HepG2 (cell line): ENCODE data around the gene STAT6. TPM values are rescaled to one million over a fixed set of nuclear protein-coding genes. Genes with fewer than 3 reads are reported as not detected.

Experiments
- ATAC-seq: fragments of 200-7000 bp; cut with Tn5 transposase; 3 replicates; pipeline ENCODE4 v1.9.1; 2020; ENCODE audit warnings: mild to moderate bottlenecking, moderate library complexity
- BruUV-seq: library from RNA; stranded (reverse); fragments of 400-500 nt; replicated peaks from 2 replicates; lab custom pipeline; 2021; lab: Mats Ljungman, UMichigan
- CTCF ChIA-PET: fragments of 300-600 bp; formaldehyde crosslinking; extraction: SDS; loops from one replicate; lab custom pipeline; 2021; ENCODE audit warnings: low total read pairs, inconsistent platforms, low intra/inter-chr PET ratio; lab: Yijun Ruan, JAX
- POLR2A ChIA-PET: fragments of 350-600 bp; sonication (Branson Sonifier 250); formaldehyde crosslinking; loops from one replicate; lab custom pipeline; 2020; ENCODE audit warnings: antibody characterized with exemption, inconsistent platforms; lab: Yijun Ruan, JAX
- DNase-seq: peaks from one replicate; pipeline ENCODE4 v3.0.0-alpha.2; 2015; ENCODE audit warnings: low spot score
- FAIRE-seq: peaks from 3 replicates; lab custom pipeline; 2011; peaks lifted over from hg19 to GRCh38; lab: Jason Lieb, UNC
- H2AFZ ChIP-seq: one replicate; pipeline ENCODE4 v1.6.1; 2011; ENCODE audit warnings: low read length, inconsistent platforms
- H3K27ac ChIP-seq: fragments of 300-600 bp; 3 replicates; pipeline ENCODE4 v1.8.0; 2011; ENCODE audit warnings: mixed run types, mild to moderate bottlenecking, mixed read lengths, low read length, inconsistent platforms; ENCODE audit not compliant: insufficient read depth; ENCODE audit errors: extremely low read length
- H3K27me3 ChIP-seq, 2 experiments: fragments of 200-600 bp in 1 of 2; 2 replicates in 1 of 2; 3 replicates in 1 of 2; pipeline versions ENCODE4 v1.6.0 to v1.8.0; 2011; ENCODE audit warnings: low read length in 2 of 2, mild to moderate bottlenecking in 2 of 2, moderate library complexity in 2 of 2, inconsistent platforms in 1 of 2; ENCODE audit not compliant: insufficient read depth in 2 of 2, control insufficient read depth in 1 of 2
- H3K36me3 ChIP-seq, 2 experiments: fragments of 200-600 bp in 1 of 2; replicated peaks in 1 of 2; 2 replicates in 1 of 2; 3 replicates in 1 of 2; pipeline versions ENCODE4 v1.5.1 to v1.8.0; 2011; ENCODE audit warnings: low read length in 2 of 2, inconsistent platforms in 1 of 2; ENCODE audit not compliant: insufficient read depth in 2 of 2, control insufficient read depth in 1 of 2
- H3K4me1 ChIP-seq: 2 replicates; pipeline ENCODE4 v1.5.1; 2012; ENCODE audit warnings: low read length, inconsistent platforms; ENCODE audit not compliant: insufficient read depth
- H3K4me2 ChIP-seq: 2 replicates; pipeline ENCODE4 v1.6.0; 2011; ENCODE audit warnings: low read depth, low read length, inconsistent platforms
- H3K4me3 ChIP-seq, 3 experiments: fragments of 200-600 bp in 1 of 3; sonication (generic), shearing (Covaris generic) in 1 of 3; replicated peaks in 1 of 3; 2 replicates each; pipeline ENCODE4 v1.5.1; 2011 to 2016; ENCODE audit warnings: low read length in 3 of 3, inconsistent platforms in 2 of 3, low read depth in 2 of 3, mild to moderate bottlenecking in 2 of 3, control low read depth in 1 of 3, mixed read lengths in 1 of 3; ENCODE audit not compliant: insufficient read depth in 1 of 3
- H3K79me2 ChIP-seq: one replicate; pipeline ENCODE4 v1.6.1; 2011; ENCODE audit warnings: low read length, inconsistent platforms; ENCODE audit not compliant: insufficient read depth
- H3K9ac ChIP-seq: 2 replicates; pipeline ENCODE4 v1.6.0; 2011; ENCODE audit warnings: mild to moderate bottlenecking, low read depth, low read length, inconsistent platforms; ENCODE audit not compliant: insufficient read depth
- H3K9me3 ChIP-seq: 2 replicates; pipeline ENCODE4 v1.5.1; 2012; ENCODE audit warnings: mild to moderate bottlenecking, low read length
- H4K20me1 ChIP-seq: 2 replicates; pipeline ENCODE4 v1.6.0; 2011; ENCODE audit warnings: inconsistent platforms, mild to moderate bottlenecking, low read length, moderate library complexity; ENCODE audit not compliant: insufficient read depth
- FOXJ3 ChIP-seq: sonication (generic); formaldehyde crosslinking; IDR thresholded peaks from 2 replicates; pipeline ENCODE4 v1.4.0; 2020; ENCODE audit warnings: missing genetic modification reagents, mild to moderate bottlenecking, borderline replicate concordance
- GFI1 ChIP-seq: sonication (generic); formaldehyde crosslinking; IDR thresholded peaks from 2 replicates; pipeline ENCODE4 v1.5.0; 2020; ENCODE audit warnings: missing genetic modification reagents, mild to moderate bottlenecking, borderline replicate concordance
- MTF2 ChIP-seq: sonication (generic); formaldehyde crosslinking; IDR thresholded peaks from 2 replicates; pipeline ENCODE4 v1.5.0; 2020; ENCODE audit warnings: missing genetic modification reagents, borderline replicate concordance
- PATZ1 ChIP-seq: sonication (generic); formaldehyde crosslinking; IDR thresholded peaks from 2 replicates; pipeline ENCODE4 v1.4.0; 2020; ENCODE audit warnings: missing genetic modification reagents
- RFX1 ChIP-seq: fragments of 450-650 bp; IDR thresholded peaks from 2 replicates; pipeline ENCODE4 v1.6.1; 2017
- SAP130 ChIP-seq: IDR thresholded peaks from 2 replicates; pipeline ENCODE4 v1.6.1; 2016; ENCODE audit warnings: low read depth
- SNAI1 ChIP-seq: sonication (generic); formaldehyde crosslinking; IDR thresholded peaks from 2 replicates; pipeline ENCODE4 v1.5.0; 2020; ENCODE audit warnings: mild to moderate bottlenecking, missing genetic modification reagents, borderline replicate concordance
- SRSF1 ChIP-seq: fragments of 200-400 bp; formaldehyde crosslinking; optimal IDR thresholded peaks from 2 replicates; pipeline ENCODE3; 2017; ENCODE audit warnings: mild to moderate bottlenecking, low read depth, low read length, moderate library complexity
- TEAD3 ChIP-seq: optimal IDR thresholded peaks from 2 replicates; pipeline ENCODE3; 2016; ENCODE audit warnings: borderline replicate concordance
- UBTF ChIP-seq: sonication (generic); formaldehyde crosslinking; IDR thresholded peaks from 2 replicates; pipeline ENCODE4 v1.4.0; 2020; ENCODE audit warnings: mild to moderate bottlenecking, missing genetic modification reagents
- ZBTB7B ChIP-seq: sonication (generic); formaldehyde crosslinking; IDR thresholded peaks from 2 replicates; pipeline ENCODE4 v1.4.0; 2020; ENCODE audit warnings: missing genetic modification reagents
- ZFY ChIP-seq: sonication (generic); formaldehyde crosslinking; IDR thresholded peaks from 2 replicates; pipeline ENCODE4 v1.4.0; 2020; ENCODE audit warnings: missing genetic modification reagents
- ZNF687 ChIP-seq: sonication (generic); formaldehyde crosslinking; IDR thresholded peaks from 2 replicates; pipeline ENCODE4 v1.5.1; 2020; ENCODE audit warnings: mild to moderate bottlenecking, missing genetic modification reagents, moderate library complexity
- WGBS: methylation state at CpG from one replicate; pipeline ENCODE4 v1.1.6; 2017; ENCODE audit warnings: low lambda C conversion rate; 5-methylcytosine and 5-hydroxymethylcytosine counted together
- in situ Hi-C: cut with HindIII; loops from 2 replicates; pipeline ENCODE4 v1.10.0; 2017; ENCODE audit warnings: low pct_unique_long_range_greater_than_20kb; ENCODE audit not compliant: extremely low pct_ligation_motif_present
- intact Hi-C: fragments of 100-400 bp; cut with micrococcal nuclease; formaldehyde crosslinking; loops from one replicate; pipeline ENCODE4 v1.10.0; 2022; ENCODE audit not compliant: unreplicated experiment
- polyA plus RNA-seq, 8 experiments: library from polyadenylated mRNA; depleted of rRNA in 3 of 8; stranded (reverse) in 7 of 8; unstranded in 1 of 8; fragments of >200 nt; fragmentation: Illumina TruSeq in 4 of 8; extraction: Trizol in 4 of 8; gene quantifications; 2 replicates each; pipeline versions ENCODE4 v1.2.1 to v1.2.3, GENCODE V29; 2011 to 2016; ENCODE audit warnings: low read depth in 4 of 8, missing spikeins in 1 of 8, mixed read lengths in 1 of 8; ENCODE audit not compliant: insufficient read depth in 1 of 8
- total RNA-seq, 5 experiments: library from RNA; depleted of rRNA; stranded (reverse); fragments of >200 nt; fragmentation: Illumina TruSeq; extraction: Trizol; gene quantifications; 2 replicates each; pipeline ENCODE4 v1.2.3, GENCODE V29; 2016; ENCODE audit warnings: low read depth in 1 of 5
- TF ChIP-seq, protein P1 (sequence below): sonication (generic); formaldehyde crosslinking; IDR thresholded peaks from 2 replicates; pipeline ENCODE4 v1.4.0; 2020; ENCODE audit warnings: missing genetic modification reagents, mild to moderate bottlenecking, borderline replicate concordance

STAT6 gene
- total and polyA plus RNA-seq, 2 of the 13 experiments (the other 11 are each of a cell fraction or from before 2014, with no cell fraction given) = 28.0 to 62.2 TPM

- CTCF ChIA-PET = no interaction called here
- peak overlapping the region; percentile 59 for H3K27ac ChIP-seq
- H4K20me1 ChIP-seq = peaks cover 30% of the 10 kb centered on the region
- POLR2A ChIA-PET = interaction anchor here (0.6 to 16.0 kb wide), 7 partner anchors 8 to 113 kb away, joined by 4 to 827 read pairs (median 90); partner anchors contain the start of genes LRP1-AS, NAB2, STAT6 and TAC3
- in situ Hi-C loops (no loop called here), intact Hi-C loops (no loop called here)
- peak overlapping the region; percentile 76 for H3K9ac ChIP-seq
- peaks cover 58% of the 10 kb centered on the region for H3K4me1 ChIP-seq
- H3K4me3 ChIP-seq = peak overlapping the region; percentile 87 to 96 (median 88)
- no peak overlapping the region for H2AFZ ChIP-seq
- 0% methylated on average over 5 of the region's 12 CpGs for WGBS
- H3K4me2 ChIP-seq = peak overlapping the region; percentile 94
- TF ChIP-seq SRSF1 (peak; percentile 39), PATZ1 (CRISPR knock-in tag) (peak; percentile 15; the same call in 1 of the 2 replicates), SAP130 (CRISPR knock-in tag) (peak; percentile 14; the same call in 1 of the 2 replicates), SNAI1 (CRISPR knock-in tag) (0 out of 2 replicates have a peak, but pooled peaks have one; percentile 27), ZBTB7B (peak; percentile 7; the same call in 1 of the 2 replicates), RFX1 (no peak), TEAD3 (CRISPR knock-in tag) (peak; percentile 22), ZNF687 (peak; percentile 37; the same call in 1 of the 2 replicates), FOXJ3 (CRISPR knock-in tag) (no peak), ZFY (CRISPR knock-in tag) (peak; percentile 22; the same call in 1 of the 2 replicates), UBTF (CRISPR knock-in tag) (peak; percentile 45; the same call in 1 of the 2 replicates), MTF2 (CRISPR knock-in tag) (no peak), GFI1 (0 out of 2 replicates have a peak, but pooled peaks have one; percentile 40)
- TF ChIP-seq, protein P1, sequence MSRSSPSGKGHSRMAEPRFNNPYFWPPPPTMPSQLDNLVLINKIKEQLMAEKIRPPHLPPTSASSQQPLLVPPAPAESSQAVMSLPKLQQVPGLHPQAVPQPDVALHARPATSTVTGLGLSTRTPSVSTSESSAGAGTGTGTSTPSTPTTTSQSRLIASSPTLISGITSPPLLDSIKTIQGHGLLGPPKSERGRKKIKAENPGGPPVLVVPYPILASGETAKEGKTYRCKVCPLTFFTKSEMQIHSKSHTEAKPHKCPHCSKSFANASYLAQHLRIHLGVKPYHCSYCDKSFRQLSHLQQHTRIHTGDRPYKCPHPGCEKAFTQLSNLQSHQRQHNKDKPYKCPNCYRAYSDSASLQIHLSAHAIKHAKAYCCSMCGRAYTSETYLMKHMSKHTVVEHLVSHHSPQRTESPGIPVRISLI (CRISPR knock-in tag) = no peak
- FAIRE-seq = no peak
- H3K9me3 ChIP-seq = no peaks in the 10 kb centered on the region
- H3K36me3 ChIP-seq = peaks cover 2 to 3% of the 10 kb centered on the region in 2 experiments; a peak in 2 of 5 replicates
- H3K79me2 ChIP-seq = peaks cover 55% of the 10 kb centered on the region
- no peaks in the 10 kb centered on the region; a peak in 1 of 5 replicates for H3K27me3 ChIP-seq
- no peak for ATAC-seq
- DNase-seq = no peak
- BruUV-seq = no TSS peak
Observed at GRCh38 chr12:57129321-57129842, 18.2 kb upstream of the STAT6 start.
